NCI-H146 (cell line): ENCODE results near the gene DDX60.
"Not testable (repeated sequence)": the region's sequence is repeated elsewhere in the genome, so short reads cannot be mapped to it uniquely, and the experiment has no call there.

Experiments
- DNase-seq: peaks from one replicate; lab custom pipeline; 2025; lab: John Stamatoyannopoulos, UW

Gene DDX60

GRCh38 chr4:168291242-168291641 is 27.3 kb downstream of the DDX60 start:
- DNase-seq = no peak

- not testable (repeated sequence) for DNase-seq
These were observed 32.7 kb downstream of the DDX60 start for GRCh38 chr4:168285850-168286249.

- DNase-seq = no peak
These were observed 39.0 kb downstream of the DDX60 start for GRCh38 chr4:168279556-168279955.

GRCh38 chr4:168275836-168276235 is 42.7 kb downstream of the DDX60 start:
- DNase-seq = no peak

- no peak for DNase-seq
These were observed 43.7 kb downstream of the DDX60 start for GRCh38 chr4:168274871-168275270.

- no peak for DNase-seq
These were observed 44.7 kb downstream of the DDX60 start for GRCh38 chr4:168273838-168274237.

- DNase-seq = no peak
These were observed 46.1 kb downstream of the DDX60 start for GRCh38 chr4:168272488-168272887.

GRCh38 chr4:168269896-168270295 is 48.7 kb downstream of the DDX60 start:
- no peak for DNase-seq

GRCh38 chr4:168265327-168265726 is 53.2 kb downstream of the DDX60 start:
- no peak for DNase-seq

GRCh38 chr4:168264903-168265302 is 53.6 kb downstream of the DDX60 start:
- peak; percentile 54 for DNase-seq

- no peak for DNase-seq
These were observed 55.5 kb downstream of the DDX60 start for GRCh38 chr4:168263039-168263438.

GRCh38 chr4:168259096-168259495 is 59.5 kb downstream of the DDX60 start:
- DNase-seq = no peak

GRCh38 chr4:168257768-168258167 is 60.8 kb downstream of the DDX60 start:
- no peak for DNase-seq

- DNase-seq = no peak
These were observed 70.3 kb downstream of the DDX60 start for GRCh38 chr4:168248176-168248710.

- no peak for DNase-seq
These were observed 70.9 kb downstream of the DDX60 start for GRCh38 chr4:168247603-168248002.

- DNase-seq = no peak
These were observed 76.6 kb downstream of the DDX60 start for GRCh38 chr4:168241953-168242352.

- DNase-seq = no peak
These were observed 77.7 kb downstream of the DDX60 start for GRCh38 chr4:168240821-168241220.

- no peak for DNase-seq
These were observed 97.3 kb downstream of the DDX60 start for GRCh38 chr4:168221301-168221700.

GRCh38 chr4:168220893-168221292 is 97.7 kb downstream of the DDX60 start:
- no peak for DNase-seq

- DNase-seq = no peak
These were observed 99.9 kb downstream of the DDX60 start for GRCh38 chr4:168218645-168219044.

- not testable (repeated sequence) for DNase-seq
These were observed 105.0 kb downstream of the DDX60 start for GRCh38 chr4:168213511-168213910.

- DNase-seq = no peak
These were observed 105.9 kb downstream of the DDX60 start for GRCh38 chr4:168212656-168213055.

GRCh38 chr4:168208957-168209614 is 109.5 kb downstream of the DDX60 start:
- DNase-seq = no peak
